GM18870 (cell line): Measurements from ENCODE around the gene GM2A.
A peak's percentile ranks its signal among the peaks of the same experiment; 100 is the strongest.

Experiments used
- ATAC-seq: cut with Tn5 transposase; IDR thresholded peaks from one replicate; pipeline ENCODE4 v1.9.1; 2021; ENCODE audit warnings: moderate library complexity; ENCODE audit not compliant: unreplicated experiment

GM2A gene

DNA sequence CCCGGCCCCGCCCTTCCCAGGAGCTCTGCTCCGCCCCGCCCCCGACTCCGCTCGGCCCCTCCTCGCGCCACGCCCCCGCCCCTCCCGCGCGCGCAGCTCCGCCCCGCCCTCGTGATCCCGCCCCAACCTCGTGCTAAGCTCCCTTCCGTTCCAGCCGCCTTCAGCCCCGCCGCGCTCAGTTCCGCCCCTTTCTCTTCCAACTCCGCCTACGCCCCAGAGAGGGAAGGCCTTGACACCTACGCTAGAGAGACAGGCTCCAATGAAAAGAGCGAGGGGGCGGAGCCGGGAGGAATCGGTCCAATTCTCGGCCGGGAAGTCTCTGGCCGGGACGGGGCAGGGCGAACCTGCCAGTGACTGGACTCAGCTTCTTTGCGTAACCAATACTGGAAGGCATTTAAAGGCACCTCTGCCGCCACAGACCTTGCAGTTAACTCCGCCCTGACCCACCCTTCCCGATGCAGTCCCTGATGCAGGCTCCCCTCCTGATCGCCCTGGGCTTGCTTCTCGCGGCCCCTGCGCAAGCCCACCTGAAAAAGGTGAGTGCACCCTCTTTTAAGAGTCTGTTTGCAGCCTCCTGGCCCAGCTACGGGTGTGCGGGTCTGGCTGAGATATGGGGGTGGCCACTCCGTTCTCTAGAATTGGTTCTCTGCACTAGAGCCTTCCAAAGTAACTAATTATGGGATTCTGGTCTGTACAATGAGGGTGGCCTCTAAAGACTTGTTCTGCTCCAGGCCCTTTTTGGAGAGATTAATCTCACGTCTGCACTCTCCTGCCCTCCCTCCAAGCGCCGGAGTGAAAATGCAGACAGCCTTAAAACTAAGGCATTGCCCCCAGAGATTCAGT lies at the start of gene GM2A:
TSS of gene GM2A (plus strand) at position 424 of the 843 bp plus-strand sequence. CDS start at position 456, 32 bp downstream.
- peak; percentile 80 for ATAC-seq

DNA sequence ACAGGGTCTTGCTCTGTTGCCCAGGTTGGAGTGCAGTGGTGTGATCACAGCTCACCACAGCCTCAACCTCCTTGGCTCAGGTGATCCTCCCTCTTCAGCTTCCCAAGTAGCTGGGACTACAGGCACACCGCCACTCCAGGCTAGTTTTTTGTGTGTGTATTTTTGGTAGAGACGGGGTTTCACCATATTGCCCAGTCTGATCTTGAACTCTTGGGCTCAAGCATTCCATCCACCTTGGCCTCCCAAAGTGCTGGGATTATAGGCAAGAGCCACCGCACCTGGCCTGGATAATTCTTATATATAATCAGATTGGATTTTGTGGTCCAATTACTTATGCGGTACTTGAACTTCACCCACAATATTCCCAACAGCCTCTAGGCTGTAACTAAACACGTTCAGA lies 48.9 kb upstream of the GM2A start:
- no peak for ATAC-seq

DNA sequence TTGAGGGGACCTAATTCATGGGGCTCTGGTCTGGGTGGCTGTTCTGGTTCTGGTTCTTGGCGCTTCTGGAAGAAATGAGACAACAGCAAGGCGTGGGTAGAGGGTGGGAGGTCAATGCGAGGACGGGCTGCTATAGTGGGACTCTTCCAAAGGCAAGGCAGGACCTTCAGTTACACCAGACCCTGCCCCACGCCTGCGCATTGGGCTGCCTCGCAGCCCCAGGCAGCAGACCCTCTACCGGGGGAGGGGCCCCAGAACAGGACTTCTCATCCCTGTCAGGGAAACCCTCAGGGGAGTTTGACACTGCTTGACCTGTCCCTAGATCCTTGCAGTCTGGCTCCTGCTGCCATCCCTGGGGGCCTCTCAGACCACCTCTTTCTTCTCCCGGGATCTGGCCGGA lies 47.6 kb upstream of the GM2A start:
- ATAC-seq = no peak

DNA sequence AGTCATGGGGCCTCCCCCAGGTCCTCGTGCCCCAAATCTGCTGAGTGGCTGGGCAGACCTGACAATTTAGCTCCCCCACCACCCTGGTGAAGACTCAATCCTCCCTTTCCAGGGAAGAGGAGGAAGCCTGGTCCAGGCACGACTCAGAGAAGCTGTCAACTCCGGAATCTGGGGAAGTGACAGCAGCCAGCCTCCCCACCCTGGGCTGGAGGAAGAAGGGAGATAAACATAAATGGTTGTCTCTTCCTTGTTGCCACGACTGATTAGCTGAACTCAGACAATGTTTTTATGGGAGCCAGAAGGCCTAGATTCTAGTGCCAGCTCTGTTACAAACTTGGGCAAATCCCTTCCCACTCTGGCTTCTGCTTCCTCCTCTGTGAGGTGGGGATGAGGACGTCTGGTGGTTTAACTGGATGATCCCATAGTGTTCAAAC lies 44.5 kb upstream of the GM2A start:
- ATAC-seq = no peak

DNA sequence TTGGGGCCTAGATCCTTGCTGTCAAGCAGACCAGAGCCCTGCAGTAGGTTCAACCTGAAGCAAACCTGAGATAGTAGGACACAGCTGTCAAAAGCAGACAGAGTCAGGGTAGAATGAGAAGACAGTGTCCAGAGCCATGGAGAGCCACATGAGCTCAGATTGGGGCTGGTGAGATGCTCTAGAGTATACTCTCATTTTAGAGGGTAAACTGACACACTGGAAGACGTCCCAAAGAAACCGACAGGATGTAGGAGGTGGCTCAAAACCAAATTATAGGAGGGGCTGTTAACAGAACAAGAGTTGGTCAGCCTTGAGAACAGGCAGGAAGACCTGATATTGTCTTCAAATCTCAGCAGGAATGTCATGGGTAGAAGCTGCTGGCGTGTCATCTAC lies 40.6 kb upstream of the GM2A start:
- no peak for ATAC-seq

DNA sequence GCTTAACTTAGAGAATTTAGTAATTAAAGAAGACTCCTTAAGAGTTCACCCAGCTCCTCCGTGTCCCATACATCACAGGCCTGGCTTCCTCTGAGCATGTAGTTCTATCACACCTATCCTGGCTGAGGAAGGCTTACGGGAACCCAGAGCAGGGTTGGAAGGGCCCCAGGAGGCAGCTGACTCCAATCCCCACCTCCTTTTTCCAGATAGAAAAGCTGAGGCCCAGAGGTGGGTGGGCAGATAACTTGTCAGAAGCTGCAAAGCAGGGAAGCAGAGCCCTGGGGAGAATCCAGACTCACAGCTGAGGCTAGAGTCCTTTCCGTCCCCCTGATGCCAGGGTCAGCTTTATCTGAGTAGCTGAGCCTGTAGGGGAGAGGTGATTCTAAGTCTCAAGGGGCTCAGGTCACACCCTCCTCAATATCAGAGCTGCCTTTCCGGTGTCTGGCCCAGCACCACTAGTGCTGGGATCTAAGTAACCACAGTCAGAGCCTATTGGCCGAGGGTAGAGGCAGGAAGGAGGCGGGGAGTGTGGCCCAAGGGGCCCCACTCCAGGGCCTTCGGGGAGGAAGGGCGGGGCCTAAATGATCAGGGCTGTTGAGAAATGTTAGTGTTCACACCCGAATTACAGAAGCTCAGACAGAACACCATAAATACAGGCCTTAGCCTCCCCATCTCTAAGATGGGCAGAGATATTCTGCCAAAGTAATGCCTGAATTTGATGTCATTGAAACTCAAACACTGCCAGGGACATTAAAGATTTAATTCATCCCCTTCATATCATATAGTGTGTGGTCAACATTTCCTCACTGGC lies 39.0 kb upstream of the GM2A start:
- peak; percentile 73 for ATAC-seq

DNA sequence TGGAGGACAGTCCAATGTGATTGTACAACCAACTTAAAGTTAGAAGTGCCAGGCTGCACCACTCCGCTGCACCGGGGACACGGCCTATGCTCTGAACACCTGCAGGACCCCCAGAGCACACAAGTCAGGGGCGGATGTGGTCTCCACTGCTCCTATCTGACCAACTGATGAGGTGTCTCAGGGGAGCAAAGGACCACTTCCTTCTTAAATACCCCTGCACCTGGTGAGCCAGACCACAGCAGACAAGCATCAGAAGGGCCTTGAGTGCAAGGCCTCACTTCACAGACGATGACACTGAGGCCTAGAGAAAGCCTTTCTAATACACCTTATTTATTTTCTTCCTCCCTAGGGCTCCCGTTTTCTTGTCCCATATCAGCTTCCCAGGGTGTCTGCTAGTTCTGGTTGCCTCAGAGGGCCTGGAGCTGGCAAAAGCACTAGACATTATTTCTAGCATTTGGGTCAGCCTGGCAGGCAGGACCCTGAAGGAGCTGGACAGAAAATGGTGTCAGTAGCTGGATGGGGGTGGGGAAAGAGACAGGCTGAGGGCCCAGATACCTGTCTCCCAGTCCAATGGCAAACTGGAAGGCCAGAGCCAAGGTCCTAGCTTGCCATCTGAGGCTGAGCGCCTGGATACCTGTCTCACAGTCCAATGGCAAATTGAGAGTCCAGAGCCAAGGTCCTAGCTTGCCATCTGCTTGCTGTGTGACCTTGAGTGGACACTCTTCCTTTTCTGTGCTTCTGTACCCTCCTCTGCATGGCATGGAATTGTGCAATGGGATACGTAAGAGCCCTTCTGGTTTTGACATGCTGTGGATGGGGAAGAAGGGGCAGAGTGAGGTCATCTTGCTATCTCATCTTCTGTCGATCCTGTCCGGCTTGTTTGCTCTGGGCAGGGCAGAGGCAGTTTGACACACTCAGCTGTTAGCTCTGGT lies 38.1 kb upstream of the GM2A start:
- peak; percentile 41 for ATAC-seq

DNA sequence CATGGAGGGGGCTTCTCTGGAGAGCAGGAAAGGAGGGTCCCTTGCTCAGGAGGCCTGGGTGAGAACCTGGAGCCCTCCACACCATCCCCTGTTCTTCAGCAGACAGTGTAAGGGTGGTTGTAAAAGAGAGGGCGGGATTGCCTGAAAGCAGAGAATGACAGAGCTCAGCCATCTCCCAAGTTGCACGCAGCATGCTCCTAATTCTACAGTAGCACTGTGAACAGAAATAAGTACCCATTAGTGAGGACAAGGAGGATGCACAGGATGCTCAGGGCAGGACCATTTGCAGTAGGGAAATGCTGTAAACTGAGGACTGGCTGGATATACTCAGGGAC lies 37.5 kb upstream of the GM2A start:
- no peak for ATAC-seq

DNA sequence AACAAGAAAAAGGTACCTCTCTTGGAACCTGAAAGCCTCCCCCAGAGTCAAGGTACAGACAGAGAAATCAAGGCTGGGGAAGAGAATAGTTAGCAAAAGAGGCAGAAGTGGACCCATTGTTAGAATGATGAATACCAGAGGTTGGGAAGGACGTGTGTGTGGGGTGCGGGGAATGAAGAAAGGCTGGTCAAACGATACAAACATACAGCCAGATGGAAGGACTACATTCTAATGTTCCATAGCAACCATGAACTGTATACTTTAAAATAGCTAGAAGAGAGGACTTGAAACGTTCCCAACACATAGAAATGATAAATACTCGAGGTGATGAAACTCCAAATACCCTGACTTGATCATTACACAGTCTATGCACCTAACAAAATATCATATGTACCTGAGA lies 36.2 kb upstream of the GM2A start:
- ATAC-seq = no peak

DNA sequence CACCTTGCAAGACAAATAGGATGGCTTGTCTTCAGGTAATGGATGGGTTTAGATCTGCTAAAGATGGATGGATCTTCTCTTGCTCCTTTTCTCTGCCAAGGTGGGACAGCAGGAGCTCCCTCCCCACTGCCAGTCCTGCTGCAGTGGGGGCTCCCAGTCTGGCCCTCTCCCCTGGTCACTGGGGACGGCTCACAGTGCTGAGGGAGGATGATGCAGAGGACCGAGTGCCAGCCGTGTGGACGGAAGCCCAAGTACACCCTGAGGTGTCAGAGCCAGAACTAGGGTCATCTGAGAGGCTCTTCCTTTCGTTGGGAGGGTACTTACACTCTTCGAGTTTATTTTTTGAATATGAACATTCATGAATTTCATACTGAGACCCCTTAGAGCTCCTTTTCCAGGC lies 34.8 kb upstream of the GM2A start:
- ATAC-seq = no peak

DNA sequence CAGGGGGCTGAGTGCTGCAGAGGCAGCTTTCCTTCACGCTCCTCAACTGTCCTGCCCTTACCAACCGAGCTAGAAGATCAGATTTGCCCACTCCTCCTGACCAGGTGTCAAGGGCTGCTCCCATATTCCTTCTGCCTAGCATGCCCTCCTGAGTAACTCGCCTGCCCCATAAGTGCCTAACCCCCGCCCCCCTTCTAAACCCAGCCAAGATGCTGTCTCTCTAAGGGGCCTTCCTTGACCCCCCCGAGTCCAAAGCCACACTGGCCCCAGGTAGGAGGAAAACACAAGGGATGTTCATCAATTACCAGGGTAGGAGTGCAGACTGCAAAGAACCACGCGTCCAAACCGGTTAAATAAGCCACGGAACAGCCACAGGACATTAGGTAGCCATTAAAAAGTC lies 33.8 kb upstream of the GM2A start:
- no peak for ATAC-seq

DNA sequence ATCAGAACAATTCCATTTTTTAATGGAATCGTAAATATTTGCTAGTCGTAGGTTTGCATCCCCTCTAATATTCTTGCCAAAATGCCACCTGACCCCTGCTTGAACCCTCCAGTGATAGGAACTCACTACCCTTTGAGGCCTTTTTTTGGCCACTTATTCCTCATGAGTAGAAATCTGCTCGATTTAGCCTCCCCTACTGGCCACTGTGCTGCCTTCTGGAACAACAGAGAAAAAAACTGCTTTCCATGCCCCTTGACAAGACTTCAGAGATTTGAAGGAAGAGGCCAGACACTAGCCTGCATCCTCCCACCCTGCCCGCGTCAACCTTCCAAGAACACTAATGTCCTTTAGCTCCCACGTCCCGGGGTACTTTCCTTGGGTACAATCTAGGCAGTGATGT lies 33.2 kb upstream of the GM2A start:
- ATAC-seq = no peak

DNA sequence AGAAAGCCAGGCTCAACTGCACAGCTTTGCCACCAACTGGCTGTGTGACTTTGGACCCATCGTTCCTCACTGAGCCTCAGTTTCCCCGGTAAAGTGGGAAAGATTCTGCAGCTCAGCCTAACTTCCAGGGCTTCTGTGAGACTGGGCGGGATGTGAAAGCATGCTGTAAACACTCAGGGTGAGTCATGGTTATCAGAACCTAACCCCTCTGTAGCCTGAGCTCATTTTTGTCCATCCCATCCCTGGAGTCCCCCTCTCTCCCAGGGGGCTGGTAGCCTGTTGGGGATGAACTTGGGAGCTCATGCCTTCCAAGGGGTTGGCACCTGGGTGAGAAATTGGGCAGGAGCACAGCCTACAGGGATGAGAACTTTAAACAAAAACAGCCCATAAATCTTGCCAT lies 31.4 kb upstream of the GM2A start:
- no peak for ATAC-seq

DNA sequence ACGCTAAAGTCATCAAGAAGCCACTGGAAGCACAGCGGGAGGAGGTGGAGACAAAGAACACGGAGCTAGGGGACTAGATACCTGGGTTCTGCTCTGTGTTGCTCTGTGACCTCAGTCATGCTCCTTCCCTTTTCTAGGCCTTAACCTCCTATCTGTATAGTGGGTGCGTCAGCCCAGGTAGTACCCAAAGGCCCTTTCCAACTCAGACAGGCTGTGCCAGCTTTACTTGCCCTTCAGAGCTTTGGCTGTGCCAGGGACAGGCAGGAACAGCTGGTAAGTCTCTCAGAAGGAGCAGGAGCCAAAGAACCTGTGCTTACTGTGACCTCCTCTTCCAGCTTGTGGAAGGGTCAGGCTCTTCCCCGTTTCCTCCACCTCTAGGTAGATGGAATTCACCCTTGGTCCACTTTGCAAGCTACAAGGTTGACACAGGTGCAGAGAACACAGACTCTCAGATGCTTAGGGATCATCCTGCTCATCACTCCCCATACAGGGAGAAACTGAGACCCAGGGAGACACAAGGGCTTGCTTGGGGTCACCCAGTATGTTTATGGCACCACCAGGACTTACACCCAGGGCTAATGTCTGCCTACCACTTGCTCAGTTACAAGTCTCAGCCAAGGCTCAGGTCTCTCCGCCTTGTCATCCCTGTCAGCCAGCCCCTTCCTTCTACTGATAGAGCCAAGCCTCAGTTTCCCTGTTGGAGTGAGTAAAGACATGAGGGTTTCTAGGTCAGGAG lies 30.8 kb upstream of the GM2A start:
- ATAC-seq = no peak

DNA sequence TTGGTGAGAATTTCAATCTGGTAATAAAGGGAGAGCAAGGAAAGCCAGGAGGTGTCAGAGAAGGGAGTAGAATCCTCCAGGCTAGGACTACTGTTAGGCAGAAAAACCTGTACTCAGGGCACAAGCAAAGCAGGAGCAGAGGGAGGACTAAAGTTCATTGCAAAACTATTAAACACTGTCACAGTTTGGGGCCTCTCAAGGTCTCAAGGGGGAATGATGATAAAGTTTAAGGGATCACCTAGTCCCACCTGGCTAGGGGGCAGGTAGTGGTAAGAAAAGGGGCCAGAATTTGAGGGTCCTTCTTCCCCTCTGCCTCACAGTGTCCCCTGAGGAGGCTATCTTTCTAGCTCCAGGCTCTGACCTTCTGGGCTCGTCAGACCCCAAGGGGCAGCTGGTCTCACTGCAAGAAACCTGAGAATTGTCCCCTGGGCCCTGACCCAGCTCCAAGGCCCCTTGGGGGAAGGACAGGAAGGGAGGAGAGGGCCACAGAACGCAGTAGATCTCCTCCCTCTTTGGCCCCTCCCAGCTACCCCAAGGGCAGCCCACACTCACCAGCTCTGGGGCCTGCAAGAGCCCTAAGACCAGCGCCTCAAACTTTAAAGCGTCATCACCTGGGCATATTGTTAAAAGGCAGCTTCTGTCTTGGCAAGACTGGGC lies 30.1 kb upstream of the GM2A start:
- ATAC-seq = peak; percentile 52

DNA sequence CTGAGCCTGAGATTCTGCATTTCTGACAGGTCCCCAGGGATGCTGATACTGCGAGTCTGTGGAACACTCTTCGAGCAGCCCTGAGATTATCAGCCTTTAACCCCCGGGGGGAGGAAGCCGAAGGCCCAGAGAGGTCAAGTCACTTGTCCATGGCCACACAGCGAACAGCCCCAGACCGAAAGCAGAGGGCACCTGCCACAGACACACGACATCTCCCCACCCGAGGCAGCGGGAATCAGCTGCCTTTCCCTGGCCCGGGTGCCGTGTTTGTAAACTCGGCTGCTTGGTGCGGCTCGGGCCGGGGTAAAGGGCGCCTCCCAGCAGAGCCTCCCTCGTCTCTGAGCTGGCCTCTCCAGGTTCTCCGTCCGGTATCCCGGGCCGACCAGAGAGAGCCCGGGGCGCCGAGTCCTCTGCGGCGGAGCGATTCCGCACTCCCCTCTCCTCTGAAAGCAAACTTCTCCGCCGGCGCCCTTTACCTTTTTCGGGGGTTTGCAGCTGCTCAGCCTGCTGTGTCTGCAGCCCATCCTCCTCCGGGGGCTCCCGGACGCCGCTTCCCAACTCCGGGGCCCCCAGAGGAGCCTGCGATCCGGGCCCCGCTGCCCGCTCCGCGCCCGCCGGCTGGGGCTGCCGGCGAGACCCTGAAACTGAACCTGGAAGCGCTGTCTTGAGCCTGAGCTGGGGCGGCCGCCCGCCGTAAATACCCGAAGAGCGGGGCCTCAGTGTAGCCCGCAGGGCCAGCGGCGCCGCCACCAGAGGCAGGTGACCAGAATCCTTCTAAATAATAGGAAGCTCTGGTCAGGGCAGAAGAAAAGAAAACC lies 29.3 kb upstream of the GM2A start, which contains the start of gene CCDC69:
TSS of gene CCDC69 (minus strand) at position 646 of the 818 bp plus-strand sequence. CDS start at position 524, 122 bp downstream.
- ATAC-seq = peak; percentile 52

DNA sequence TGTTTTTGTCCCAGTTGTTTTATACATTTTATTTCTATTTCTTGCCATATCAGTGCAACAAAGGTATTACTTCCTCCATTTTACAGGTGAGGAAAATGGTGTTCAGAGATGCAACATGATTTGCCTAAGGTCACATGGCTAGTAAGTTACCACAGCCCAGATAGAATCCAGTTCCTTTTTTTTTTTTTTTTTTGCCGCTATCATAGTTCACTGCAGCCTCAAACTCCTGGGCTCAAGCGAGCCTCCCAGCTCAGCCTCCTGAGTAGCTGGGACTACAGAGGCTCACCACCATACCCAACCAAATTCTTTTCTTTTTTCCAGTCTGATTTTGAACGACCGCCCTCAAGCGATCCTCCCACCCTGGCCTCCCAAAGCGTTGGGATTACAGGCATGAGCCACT lies 28.6 kb upstream of the GM2A start:
- no peak for ATAC-seq

DNA sequence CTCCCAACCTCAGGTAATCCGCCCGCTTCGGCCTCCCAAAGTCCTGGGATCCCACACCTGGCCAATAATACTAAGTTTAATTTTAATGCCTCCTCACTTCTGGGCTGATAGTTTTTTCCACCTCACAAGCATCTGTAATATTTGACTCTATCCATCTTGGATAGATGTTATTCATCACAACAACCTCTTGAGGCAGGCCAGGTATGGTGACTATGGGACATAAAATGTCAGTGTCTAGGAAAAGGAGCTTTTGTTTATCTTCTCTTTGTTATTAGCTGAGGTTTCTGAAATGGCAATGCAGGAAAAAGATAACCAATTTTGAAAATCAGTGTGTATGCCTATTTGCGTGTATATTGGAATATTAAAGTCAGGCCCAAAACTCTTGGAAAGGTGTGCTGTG lies 27.9 kb upstream of the GM2A start:
- ATAC-seq = no peak

DNA sequence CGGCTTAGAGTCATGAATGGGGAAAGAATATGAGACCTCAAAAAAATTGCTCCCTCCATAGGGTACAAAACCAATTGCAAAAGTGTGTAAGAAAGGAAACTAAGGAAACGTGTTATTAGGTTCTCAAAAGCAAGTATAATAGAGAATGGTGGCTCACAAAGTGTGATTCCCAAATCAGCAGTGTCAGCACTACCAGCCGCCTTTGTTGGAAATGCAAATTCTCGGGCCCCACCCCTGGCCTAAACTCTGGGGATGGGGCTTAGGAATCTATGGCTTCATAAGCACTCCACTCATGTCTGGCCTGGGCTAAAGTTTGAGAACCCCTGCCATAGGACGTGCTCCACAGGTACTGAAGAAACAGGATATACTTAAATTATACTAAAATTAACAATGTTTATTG lies 27.5 kb upstream of the GM2A start:
- no peak for ATAC-seq
